GM12878 (cell line): ENCODE measurements around the gene MT1E. TPM values are rescaled to one million over a fixed set of nuclear protein-coding genes. Genes with fewer than 3 reads are reported as not detected.

Source experiments
- ATAC-seq: fragments of 200-7000 bp; cut with Tn5 transposase; 3 replicates; pipeline ENCODE4 v1.9.1; 2020; ENCODE audit warnings: mild to moderate bottlenecking, moderate library complexity
- BruUV-seq: library from RNA; stranded (reverse); fragments of 400-500 nt; replicated peaks from 2 replicates; lab custom pipeline; 2021; lab: Mats Ljungman, UMichigan
- CTCF ChIA-PET: fragments of 300-600 bp; sonication (Branson Sonifier 250); formaldehyde crosslinking; extraction: SDS; loops from one replicate; lab custom pipeline; 2021; ENCODE audit warnings: inconsistent platforms; lab: Yijun Ruan, JAX
- POLR2A ChIA-PET: fragments of 350-600 bp; formaldehyde crosslinking; extraction: SDS; loops from one replicate; lab custom pipeline; 2021; ENCODE audit warnings: inconsistent platforms; lab: Charles Lee
- RAD21 ChIA-PET: fragments of 300-600 bp; sonication (Branson Sonifier 250); formaldehyde crosslinking; loops from one replicate; lab custom pipeline; 2023; ENCODE audit warnings: antibody characterized with exemption; ENCODE audit not compliant: unreplicated experiment; lab: Charles Lee
- SMC1A ChIA-PET: fragments of 300-600 bp; sonication (Branson Sonifier 250); formaldehyde crosslinking; loops from one replicate; lab custom pipeline; 2023; ENCODE audit not compliant: unreplicated experiment, uncharacterized antibody; lab: Charles Lee
- DNase-seq: peaks from one replicate; pipeline ENCODE4 v3.0.0-alpha.2; 2011; ENCODE audit warnings: low read depth, low spot score
- FAIRE-seq: peaks from 3 replicates; lab custom pipeline; 2011; peaks lifted over from hg19 to GRCh38; lab: Jason Lieb, UNC
- H2AFZ ChIP-seq: 2 replicates; pipeline ENCODE4 v1.6.0; 2011; ENCODE audit warnings: low read depth, low read length, control low read depth; ENCODE audit not compliant: control insufficient read depth
- H3K27ac ChIP-seq: 2 replicates; pipeline ENCODE4 v1.5.1; 2011; ENCODE audit warnings: control low read depth; ENCODE audit not compliant: control insufficient read depth, insufficient read depth
- H3K27me3 ChIP-seq, 2 experiments: replicated peaks in 1 of 2; 2 replicates each; pipeline versions ENCODE4 v1.6.0 to v1.6.1; 2011; ENCODE audit warnings: low read length in 1 of 2; ENCODE audit not compliant: control insufficient read depth in 2 of 2, insufficient read depth in 2 of 2
- H3K36me3 ChIP-seq, 2 experiments: 2 replicates each; pipeline ENCODE4 v1.5.1; 2011; ENCODE audit warnings: low read length in 1 of 2; ENCODE audit not compliant: control insufficient read depth in 2 of 2, insufficient read depth in 2 of 2
- H3K4me1 ChIP-seq: 2 replicates; pipeline ENCODE4 v1.6.1; 2011; ENCODE audit warnings: mild to moderate bottlenecking, low read length, moderate library complexity, mixed read lengths; ENCODE audit not compliant: control insufficient read depth, insufficient read depth
- H3K4me2 ChIP-seq: 2 replicates; pipeline ENCODE4 v1.6.0; 2011; ENCODE audit warnings: control low read depth; ENCODE audit not compliant: control insufficient read depth, insufficient read depth
- H3K4me3 ChIP-seq: fragments of 200-600 bp; sonication (generic); 2 replicates; pipeline ENCODE4 v1.5.1; 2016
- H3K79me2 ChIP-seq: 2 replicates; pipeline ENCODE4 v1.6.0; 2011; ENCODE audit warnings: low read length; ENCODE audit not compliant: control insufficient read depth, insufficient read depth
- H3K9ac ChIP-seq: 2 replicates; pipeline ENCODE4 v1.8.0; 2011; ENCODE audit warnings: low read length, control low read depth, mixed read lengths; ENCODE audit not compliant: control insufficient read depth, insufficient read depth
- H3K9me3 ChIP-seq: replicated peaks from 3 replicates; pipeline ENCODE4 v1.5.1; 2011; ENCODE audit warnings: mild to moderate bottlenecking, low read length; ENCODE audit not compliant: control insufficient read depth, insufficient read depth
- H4K20me1 ChIP-seq: 2 replicates; pipeline ENCODE4 v1.6.0; 2011; ENCODE audit not compliant: control insufficient read depth, insufficient read depth
- BCL3 ChIP-seq: IDR thresholded peaks from 2 replicates; pipeline ENCODE4 v1.6.1; 2011; ENCODE audit warnings: borderline replicate concordance, low read depth, mild to moderate bottlenecking, moderate library complexity, low read length; ENCODE audit not compliant: insufficient read depth, poor library complexity, severe bottlenecking
- BRCA1 ChIP-seq: IDR thresholded peaks from 2 replicates; pipeline ENCODE4 v1.6.1; 2011; ENCODE audit warnings: low read depth, low read length, improper control_type of control experiment
- IKZF1 ChIP-seq: fragments of 450-650 bp; conservative IDR thresholded peaks from 2 replicates; pipeline ENCODE4 v1.6.1; 2017; ENCODE audit warnings: antibody characterized with exemption, mild to moderate bottlenecking
- NR2F1 ChIP-seq: fragments of 450-650 bp; conservative IDR thresholded peaks from 2 replicates; pipeline ENCODE4 v1.6.1; 2017; ENCODE audit warnings: mild to moderate bottlenecking
- PAX8 ChIP-seq: fragments of 450-650 bp; IDR thresholded peaks from 2 replicates; pipeline ENCODE4 v1.6.1; 2017; ENCODE audit warnings: mild to moderate bottlenecking, moderate library complexity
- PKNOX1 ChIP-seq: fragments of 450-650 bp; IDR thresholded peaks from 2 replicates; pipeline ENCODE4 v1.6.1; 2016; ENCODE audit warnings: mild to moderate bottlenecking
- RB1 ChIP-seq: fragments of 450-650 bp; formaldehyde crosslinking; IDR thresholded peaks from 2 replicates; pipeline ENCODE4 v1.6.1; 2017; ENCODE audit warnings: mild to moderate bottlenecking, borderline replicate concordance
- RUNX3 ChIP-seq: IDR thresholded peaks from 2 replicates; pipeline ENCODE4 v1.6.1; 2012; ENCODE audit warnings: low read length, inconsistent platforms
- SKIL ChIP-seq: fragments of 450-650 bp; IDR thresholded peaks from 2 replicates; pipeline ENCODE4 v1.6.1; 2017; ENCODE audit warnings: mild to moderate bottlenecking, low read depth, inconsistent platforms; ENCODE audit not compliant: poor library complexity, severe bottlenecking
- SMAD5 ChIP-seq: IDR thresholded peaks from 2 replicates; pipeline ENCODE4 v1.6.1; 2016; ENCODE audit warnings: antibody characterized with exemption, low read depth
- SMARCA5 ChIP-seq: fragments of 450-650 bp; IDR thresholded peaks from 2 replicates; pipeline ENCODE4 v1.6.1; 2017; ENCODE audit warnings: mild to moderate bottlenecking
- SMC3 ChIP-seq: IDR thresholded peaks from 2 replicates; pipeline ENCODE4 v1.6.1; 2011; ENCODE audit warnings: low read length, improper control_type of control experiment, borderline replicate concordance
- ZNF217 ChIP-seq: fragments of 450-650 bp; IDR thresholded peaks from 2 replicates; pipeline ENCODE4 v1.6.1; 2017; ENCODE audit warnings: antibody characterized with exemption, mild to moderate bottlenecking
- ZSCAN29 ChIP-seq: fragments of 450-650 bp; IDR thresholded peaks from 2 replicates; pipeline ENCODE4 v1.6.1; 2017; ENCODE audit warnings: mild to moderate bottlenecking, moderate library complexity
- WGBS: methylation state at CpG from one replicate; pipeline ENCODE4 v1.1.6; 2016; ENCODE audit warnings: low lambda C conversion rate; ENCODE audit not compliant: insufficient replicate concordance, insufficient coverage; ENCODE audit errors: missing lambda C conversion rate; 5-methylcytosine and 5-hydroxymethylcytosine counted together
- in situ Hi-C: fragments of 300-500 bp; cut with MboI; formaldehyde crosslinking; loops from 9 replicates; pipeline ENCODE4 v1.14.3; 2018; ENCODE audit warnings: mixed read lengths
- intact Hi-C: fragments of 100-400 bp; cut with micrococcal nuclease; formaldehyde crosslinking; loops from one replicate; pipeline ENCODE4 v1.14.2; 2022; ENCODE audit not compliant: unreplicated experiment
- polyA plus RNA-seq, 11 experiments: library from polyadenylated mRNA; depleted of rRNA in 4 of 11; unstranded in 6 of 11; stranded (reverse) in 5 of 11; fragments of >200 nt; fragmentation: Nextera tagmentation in 4 of 11; fragmentation: Illumina TruSeq in 1 of 11; extraction: Ambion mirVana in 4 of 11; extraction: Trizol in 1 of 11; gene quantifications; 1 replicate in 1 of 11; 2 replicates in 10 of 11; pipeline versions ENCODE4 v1.2.1 to v1.2.3, GENCODE V29; 2011 to 2016; ENCODE audit warnings: inconsistent platforms in 2 of 11, missing spikeins in 2 of 11, low read depth in 1 of 11
- total RNA-seq, 4 experiments: library from RNA; depleted of rRNA in 3 of 4; stranded (reverse); fragments of >200 nt in 3 of 4; fragmentation: Illumina TruSeq in 1 of 4; extraction: Trizol in 1 of 4; gene quantifications; 2 replicates each; pipeline versions ENCODE4 v1.2.1 to v1.2.3, GENCODE V29; 2013 to 2021

Gene MT1E
- total and polyA plus RNA-seq, 10 of the 15 experiments (the other 5 are each of a cell fraction or from before 2014, with no cell fraction given): 5.8 to 22.3 (median 16.5) TPM

- peak; percentile 25 for TF ChIP-seq RUNX3
- peak; percentile 90 for TF ChIP-seq SMARCA5
- no peak for TF ChIP-seq SKIL
- TF ChIP-seq ZNF217: peak; percentile 85
- no peak for TF ChIP-seq PAX8
- TF ChIP-seq NR2F1: no peak
- TF ChIP-seq BCL3: no peak
- 0 out of 2 replicates have a peak, but pooled peaks have one; percentile 27 for TF ChIP-seq IKZF1
- TF ChIP-seq SMC3: no peak
- no peak for TF ChIP-seq PKNOX1
- no peak for TF ChIP-seq BRCA1
- TF ChIP-seq RB1: no peak
- no peak for TF ChIP-seq SMAD5
- no peak for TF ChIP-seq ZSCAN29
- H3K9ac ChIP-seq: 0 out of 2 replicates have a peak overlapping the region, but pooled peaks have one; percentile 38
- SMC1A ChIA-PET: interaction anchor here (1.1 to 4.6 kb wide), 8 partner anchors 9 to 91 kb away, joined by 3 to 27 read pairs (median 8); no protein-coding TSS in a partner anchor
These were observed 14.9 kb upstream of the MT1E start for GRCh38 chr16:56610609-56611111.

More at GRCh38 chr16:56610609-56611111, 14.9 kb upstream of the MT1E start:
- intact Hi-C loops: no loop called here
- FAIRE-seq (no peak), ATAC-seq (peak; percentile 5), DNase-seq (no peak)
- H3K4me3 ChIP-seq: 0 out of 2 replicates have a peak overlapping the region, but pooled peaks have one; percentile 70
- H3K4me1 ChIP-seq: peaks cover 29% of the 10 kb centered on the region
- in situ Hi-C loops: no loop called here
- no peaks in the 10 kb centered on the region for H3K27me3 ChIP-seq
- POLR2A ChIA-PET: interaction anchor here (0.6 to 1.7 kb wide), 3 partner anchors 13 to 358 kb away, joined by 3 to 4 read pairs (median 4); partner anchors contain the start of gene MT1E
- no peaks in the 10 kb centered on the region for H3K79me2 ChIP-seq
- H3K9me3 ChIP-seq: no peaks in the 10 kb centered on the region
- no peaks in the 10 kb centered on the region for H4K20me1 ChIP-seq
- CTCF ChIA-PET: interaction anchor here (1.4 to 10.0 kb wide), 6 partner anchors 9 to 91 kb away, joined by 3 to 77 read pairs (median 6); no protein-coding TSS in a partner anchor
- RAD21 ChIA-PET: interaction anchor here (1.2 to 4.6 kb wide), 6 partner anchors 13 to 92 kb away, joined by 3 to 23 read pairs (median 4); partner anchors contain the start of gene MT1E
- WGBS: 0% methylated on average over 2 of the region's 2 CpGs
- no peaks in the 10 kb centered on the region for H3K36me3 ChIP-seq
- H3K27ac ChIP-seq: peak overlapping the region; percentile 50; the same call in 1 of the 2 replicates
- peak overlapping the region; percentile 60; the same call in 1 of the 2 replicates for H2AFZ ChIP-seq
- H3K4me2 ChIP-seq: peak overlapping the region; percentile 82
- no TSS peak for BruUV-seq
